ENCODE measurements around the gene DNAJB7. TPM values are rescaled to one million over a fixed set of nuclear protein-coding genes. Genes with fewer than 3 reads are reported as not detected.

DNAJB7 gene
- total RNA-seq, 1 donor from 2014 or later = not detected

DNA sequence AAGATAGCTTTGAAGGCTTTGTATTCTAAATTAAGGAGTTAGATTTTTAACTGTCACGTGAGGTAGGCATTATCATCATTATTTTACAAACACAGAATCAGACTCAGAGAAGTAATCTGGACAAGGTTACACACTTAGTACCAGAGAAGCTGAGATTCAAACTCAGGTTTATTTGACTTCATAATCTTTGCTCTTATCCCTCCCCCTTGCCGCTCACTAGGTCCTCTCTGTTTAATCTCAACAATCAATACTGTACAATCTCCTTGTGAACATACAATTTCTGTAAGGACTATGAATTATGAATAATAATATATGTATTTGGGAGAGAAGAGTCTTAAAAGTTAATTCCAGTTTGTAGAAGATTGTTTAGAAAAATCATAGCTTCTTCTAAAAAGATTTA is 5.2 kb upstream of the DNAJB7 start:
- H3K9ac ChIP-seq (ENCODE audit: low read length) = no peak overlapping the region
- peaks cover 3% of the 10 kb centered on the region for H4K20me1 ChIP-seq (ENCODE audit: insufficient read depth, low read length)
- no peak for DNase-seq (ENCODE audit: low read depth)
- peaks cover 37% of the 10 kb centered on the region for H3K79me2 ChIP-seq (ENCODE audit: insufficient read depth, low read length)
- FAIRE-seq = no peak
- no peaks in the 10 kb centered on the region for H3K4me1 ChIP-seq (ENCODE audit: insufficient read depth, low read length)
- H3K36me3 Mint-ChIP-seq (ENCODE audit: low read depth, unreplicated experiment) = peaks cover under 1% of the 10 kb centered on the region
- no peak overlapping the region for H2AFZ ChIP-seq (ENCODE audit: low read depth, low read length)
- H3K4me1 Mint-ChIP-seq (ENCODE audit: low read depth, unreplicated experiment) = no peaks in the 10 kb centered on the region
- no peak overlapping the region for H3K27ac ChIP-seq (ENCODE audit: low read depth, low read length)
- H3K4me3 ChIP-seq (ENCODE audit: insufficient read depth, low read depth, low read length) = no peak overlapping the region
- H3K4me3 Mint-ChIP-seq (ENCODE audit: unreplicated experiment) = no peak overlapping the region
- no peak overlapping the region for H3K4me2 ChIP-seq (ENCODE audit: low read length)
- no peaks in the 10 kb centered on the region for H3K9me3 ChIP-seq (ENCODE audit: insufficient read depth, low read depth, low read length)
- TF ChIP-seq EZH2 (IDR thresholded peaks at IDR 0.05; ENCODE audit: insufficient read depth, low read length) = no peak
- TF ChIP-seq, protein P1, sequence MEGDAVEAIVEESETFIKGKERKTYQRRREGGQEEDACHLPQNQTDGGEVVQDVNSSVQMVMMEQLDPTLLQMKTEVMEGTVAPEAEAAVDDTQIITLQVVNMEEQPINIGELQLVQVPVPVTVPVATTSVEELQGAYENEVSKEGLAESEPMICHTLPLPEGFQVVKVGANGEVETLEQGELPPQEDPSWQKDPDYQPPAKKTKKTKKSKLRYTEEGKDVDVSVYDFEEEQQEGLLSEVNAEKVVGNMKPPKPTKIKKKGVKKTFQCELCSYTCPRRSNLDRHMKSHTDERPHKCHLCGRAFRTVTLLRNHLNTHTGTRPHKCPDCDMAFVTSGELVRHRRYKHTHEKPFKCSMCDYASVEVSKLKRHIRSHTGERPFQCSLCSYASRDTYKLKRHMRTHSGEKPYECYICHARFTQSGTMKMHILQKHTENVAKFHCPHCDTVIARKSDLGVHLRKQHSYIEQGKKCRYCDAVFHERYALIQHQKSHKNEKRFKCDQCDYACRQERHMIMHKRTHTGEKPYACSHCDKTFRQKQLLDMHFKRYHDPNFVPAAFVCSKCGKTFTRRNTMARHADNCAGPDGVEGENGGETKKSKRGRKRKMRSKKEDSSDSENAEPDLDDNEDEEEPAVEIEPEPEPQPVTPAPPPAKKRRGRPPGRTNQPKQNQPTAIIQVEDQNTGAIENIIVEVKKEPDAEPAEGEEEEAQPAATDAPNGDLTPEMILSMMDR (IDR thresholded peaks at IDR 0.05; ENCODE audit: insufficient read depth, low read depth, low read length) = no peak
- H3K9me3 Mint-ChIP-seq (ENCODE audit: unreplicated experiment) = no peaks in the 10 kb centered on the region
- no peak overlapping the region for H3K27ac Mint-ChIP-seq (ENCODE audit: unreplicated experiment)
- H3K27me3 Mint-ChIP-seq (ENCODE audit: low read depth, unreplicated experiment) = no peaks in the 10 kb centered on the region
- peaks cover under 1% of the 10 kb centered on the region for H3K36me3 ChIP-seq (ENCODE audit: insufficient read depth, low read length)
- no peaks in the 10 kb centered on the region for H3K27me3 ChIP-seq (ENCODE audit: insufficient read depth, low read length)

DNA sequence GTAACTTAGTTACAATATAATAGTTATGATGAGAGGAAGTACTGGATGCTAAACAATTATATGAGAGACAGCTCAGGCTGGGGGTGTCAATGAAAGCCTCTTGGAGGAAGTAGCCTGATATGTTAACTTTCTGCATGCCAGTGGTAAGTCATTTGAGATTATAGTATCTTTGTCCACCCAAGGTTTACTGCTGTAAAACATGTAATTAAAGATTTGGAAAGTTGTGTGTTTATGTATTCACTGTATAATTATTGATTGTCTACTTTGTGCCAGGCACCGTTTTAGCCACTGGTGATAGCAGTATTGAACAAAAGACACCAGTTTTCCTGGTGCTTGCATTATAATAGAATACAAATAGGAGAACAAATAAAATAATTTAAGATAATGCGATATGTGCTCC is 624 bp upstream of the DNAJB7 start:
- H3K4me1 ChIP-seq (ENCODE audit: insufficient read depth, low read length) = no peaks in the 10 kb centered on the region
- no peak for FAIRE-seq
- no peak overlapping the region for H2AFZ ChIP-seq (ENCODE audit: low read depth, low read length)
- H3K27me3 ChIP-seq (ENCODE audit: insufficient read depth, low read length) = no peaks in the 10 kb centered on the region
- peaks cover 7% of the 10 kb centered on the region for H3K36me3 ChIP-seq (ENCODE audit: insufficient read depth, low read length)
- no peak for DNase-seq (ENCODE audit: low read depth)
- peaks cover 82% of the 10 kb centered on the region for H3K79me2 ChIP-seq (ENCODE audit: insufficient read depth, low read length)
- TF ChIP-seq, protein P1 (IDR thresholded peaks at IDR 0.05; ENCODE audit: insufficient read depth, low read depth, low read length) = no peak
- no peak for TF ChIP-seq EZH2 (IDR thresholded peaks at IDR 0.05; ENCODE audit: insufficient read depth, low read length)
- H3K9me3 Mint-ChIP-seq (ENCODE audit: unreplicated experiment) = no peaks in the 10 kb centered on the region
- H3K27me3 Mint-ChIP-seq (ENCODE audit: low read depth, unreplicated experiment) = no peaks in the 10 kb centered on the region
- H4K20me1 ChIP-seq (ENCODE audit: insufficient read depth, low read length) = no peaks in the 10 kb centered on the region
- no peak overlapping the region for H3K9ac ChIP-seq (ENCODE audit: low read length)
- no peak overlapping the region for H3K4me3 ChIP-seq (ENCODE audit: insufficient read depth, low read depth, low read length)
- no peak overlapping the region for H3K27ac ChIP-seq (ENCODE audit: low read depth, low read length)
- H3K4me2 ChIP-seq (ENCODE audit: low read length) = no peak overlapping the region
- H3K36me3 Mint-ChIP-seq (ENCODE audit: low read depth, unreplicated experiment) = peaks cover 7% of the 10 kb centered on the region
- no peak overlapping the region for H3K4me3 Mint-ChIP-seq (ENCODE audit: unreplicated experiment)
- H3K27ac Mint-ChIP-seq (ENCODE audit: unreplicated experiment) = no peak overlapping the region
- H3K9me3 ChIP-seq (ENCODE audit: insufficient read depth, low read depth, low read length) = no peaks in the 10 kb centered on the region
- H3K4me1 Mint-ChIP-seq (ENCODE audit: low read depth, unreplicated experiment) = peaks cover 19% of the 10 kb centered on the region

GRCh38 chr22:40857309-40857855 is 4.5 kb downstream of the DNAJB7 start:
- Histone ChIP-seq H4K20me1 (ENCODE audit: insufficient read depth, low read length) (peaks cover 32% of the 10 kb centered on the region), H3K27me3 (ENCODE audit: insufficient read depth, low read length) (no peaks in the 10 kb centered on the region), H3K9ac (ENCODE audit: low read length) (peak overlapping the region; percentile 96), H2AFZ (ENCODE audit: low read depth, low read length) (peak overlapping the region; percentile 79), H3K4me3 (ENCODE audit: insufficient read depth, low read depth, low read length) (peak overlapping the region; percentile 87), H3K9me3 (ENCODE audit: insufficient read depth, low read depth, low read length) (no peaks in the 10 kb centered on the region), H3K27ac (ENCODE audit: low read depth, low read length) (peak overlapping the region; percentile 97), H3K36me3 (ENCODE audit: insufficient read depth, low read length) (peaks cover 7% of the 10 kb centered on the region), H3K4me2 (ENCODE audit: low read length) (peak overlapping the region; percentile 88), H3K79me2 (ENCODE audit: insufficient read depth, low read length) (peaks cover 94% of the 10 kb centered on the region), H3K4me1 (ENCODE audit: insufficient read depth, low read length) (peaks cover 5% of the 10 kb centered on the region)
- FAIRE-seq (peak; percentile 23), DNase-seq (ENCODE audit: low read depth) (no peak)
- no peak for TF ChIP-seq EZH2 (IDR thresholded peaks at IDR 0.05; ENCODE audit: insufficient read depth, low read length)
- H3K27ac Mint-ChIP-seq (ENCODE audit: unreplicated experiment) = peak overlapping the region; percentile 98
- H3K4me3 Mint-ChIP-seq (ENCODE audit: unreplicated experiment) = peak overlapping the region; percentile 99
- H3K9me3 Mint-ChIP-seq (ENCODE audit: unreplicated experiment) = no peaks in the 10 kb centered on the region
- H3K4me1 Mint-ChIP-seq (ENCODE audit: low read depth, unreplicated experiment) = peaks cover 39% of the 10 kb centered on the region
- peaks cover 8% of the 10 kb centered on the region for H3K36me3 Mint-ChIP-seq (ENCODE audit: low read depth, unreplicated experiment)
- no peaks in the 10 kb centered on the region for H3K27me3 Mint-ChIP-seq (ENCODE audit: low read depth, unreplicated experiment)
